Kidney tubule cell (primary cell): ENCODE results near the gene DAAM1.
A peak's percentile ranks its signal among the peaks of the same experiment; 100 is the strongest.

Experiments used
- DNase-seq: peaks from one replicate; pipeline ENCODE4 v3.0.0-alpha.2; 2018; ENCODE audit warnings: low spot score

Gene DAAM1

DNA sequence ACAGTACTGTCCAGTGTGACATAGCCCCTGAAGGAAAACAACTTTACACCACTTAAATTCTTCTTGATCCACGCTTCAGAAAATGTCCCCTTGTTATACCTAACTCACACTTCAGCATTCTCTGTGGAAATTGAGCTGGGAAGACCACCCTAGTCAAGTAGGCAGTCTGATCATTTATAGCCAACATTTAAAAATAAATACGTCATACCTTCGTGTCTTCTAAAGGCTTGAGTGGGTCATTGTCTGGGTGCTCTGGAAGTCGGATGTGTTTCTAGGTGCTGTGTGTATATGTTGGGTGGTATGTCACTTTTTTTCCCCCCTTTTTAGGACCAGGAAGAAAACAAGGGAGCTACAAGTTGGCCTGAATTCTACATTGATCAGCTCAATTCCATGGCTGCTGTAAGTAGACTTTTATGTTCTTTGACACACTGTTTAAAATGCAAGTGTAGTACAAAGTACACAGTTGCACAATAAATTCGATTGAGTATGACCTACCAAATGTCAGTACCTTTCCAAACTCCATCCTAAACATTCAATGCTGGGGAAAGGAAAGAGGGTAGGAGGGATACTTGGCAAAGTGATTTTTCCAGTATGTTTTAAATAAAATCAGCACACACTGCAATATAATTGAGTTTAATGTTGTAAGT lies 126.6 kb downstream of the DAAM1 start:
- DNase-seq: no peak

DNA sequence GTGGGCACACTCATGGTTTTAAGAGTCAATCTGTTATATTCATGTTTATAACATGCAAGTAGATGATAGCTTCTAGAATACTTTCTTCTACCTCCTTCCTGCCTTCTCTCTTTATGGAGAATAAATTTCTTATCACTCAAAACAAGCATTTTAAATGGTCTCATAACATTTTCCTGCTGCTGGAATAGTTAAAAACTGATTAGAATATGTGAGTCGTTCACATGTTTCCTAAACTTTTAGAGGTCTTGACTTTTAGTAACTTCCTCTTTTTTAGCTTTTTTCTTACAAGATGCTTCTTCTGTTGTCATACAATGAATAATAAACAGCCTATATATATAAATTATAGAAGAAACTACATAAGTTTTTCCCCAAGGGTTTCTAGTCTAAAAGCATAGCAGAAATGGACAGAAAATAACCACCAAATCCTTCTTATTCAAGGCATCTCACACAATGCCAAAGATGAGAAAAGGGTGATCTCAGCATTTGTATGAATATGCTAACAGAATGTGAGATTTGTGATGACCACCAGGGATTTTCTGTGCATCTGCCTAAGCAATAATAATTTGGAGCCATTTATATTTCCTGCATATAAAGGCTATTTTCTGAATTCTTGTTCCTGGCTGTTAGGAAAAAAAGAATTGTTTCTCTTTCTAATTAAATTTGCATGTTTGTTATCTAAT lies 127.8 kb downstream of the DAAM1 start:
- no peak for DNase-seq

DNA sequence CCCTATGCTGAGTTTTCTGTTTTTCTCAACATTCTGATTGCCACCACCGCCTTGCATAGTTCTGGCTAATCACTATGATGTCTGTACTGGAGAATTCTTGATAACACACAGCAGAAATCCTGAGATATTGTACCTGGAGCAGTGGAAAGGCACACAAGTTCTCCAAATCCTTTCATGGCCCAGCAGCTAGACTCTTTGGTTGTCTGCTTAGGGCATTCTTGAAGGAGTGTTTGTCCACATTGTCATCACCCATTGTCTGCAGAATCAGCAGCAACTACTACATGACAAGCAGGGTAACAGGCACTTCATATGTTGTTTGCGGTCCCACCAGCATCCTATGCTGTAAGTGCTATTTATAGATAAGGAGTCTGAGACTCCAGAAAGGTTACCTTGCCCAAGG lies 128.9 kb downstream of the DAAM1 start:
- no peak for DNase-seq

DNA sequence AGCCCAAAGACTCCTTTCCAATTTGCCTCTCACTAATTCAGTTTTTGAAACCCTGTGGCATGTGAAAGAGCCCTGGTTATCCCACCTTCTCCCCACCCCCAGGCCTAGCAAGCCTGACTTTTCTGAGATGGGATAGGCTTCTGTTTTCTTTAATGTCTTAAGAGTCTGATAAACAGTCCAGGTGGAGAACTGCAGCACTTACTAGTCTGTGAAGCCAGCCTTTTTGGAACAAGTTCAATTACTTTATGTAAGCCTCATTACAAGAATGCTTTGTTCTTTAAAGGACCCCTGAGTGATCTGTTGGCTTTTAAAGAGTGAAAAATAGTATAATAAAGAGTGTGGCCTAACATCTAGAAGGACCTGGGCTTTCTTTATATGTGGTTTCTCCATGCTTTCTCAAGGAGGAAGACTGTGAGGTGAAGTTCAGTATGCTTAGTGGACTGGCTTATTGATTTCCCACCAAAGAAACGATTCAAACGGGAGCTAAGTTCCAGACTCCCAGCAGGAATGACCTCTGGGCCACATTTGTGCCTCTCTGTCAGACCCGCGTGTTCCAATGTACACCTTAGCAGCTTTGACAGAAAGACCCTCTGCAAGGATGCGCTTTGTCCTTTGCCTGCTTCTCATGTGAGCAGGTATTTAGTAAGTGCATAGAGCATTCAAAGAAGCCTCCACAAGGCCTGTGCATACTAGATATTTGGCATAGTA lies 129.5 kb downstream of the DAAM1 start:
- no peak for DNase-seq

DNA sequence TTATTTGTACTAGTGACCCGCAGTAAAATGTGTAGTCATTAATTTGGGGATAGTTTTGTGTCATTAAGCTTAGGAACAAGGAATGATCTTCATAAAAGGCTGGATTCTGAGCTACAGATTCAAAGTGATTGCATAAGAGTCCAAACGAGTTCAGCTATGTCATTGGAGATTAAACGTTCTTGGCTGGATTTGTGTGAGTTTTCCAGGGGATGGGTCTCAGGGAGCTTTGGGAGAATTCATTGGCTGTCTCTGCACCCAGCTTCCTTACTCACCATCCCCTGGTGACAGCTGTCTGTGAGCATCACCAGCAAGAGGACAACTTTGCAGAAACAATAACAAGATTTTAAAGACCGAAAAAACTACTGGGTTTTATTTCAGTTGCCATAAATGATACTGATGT lies 130.4 kb downstream of the DAAM1 start:
- no peak for DNase-seq

DNA sequence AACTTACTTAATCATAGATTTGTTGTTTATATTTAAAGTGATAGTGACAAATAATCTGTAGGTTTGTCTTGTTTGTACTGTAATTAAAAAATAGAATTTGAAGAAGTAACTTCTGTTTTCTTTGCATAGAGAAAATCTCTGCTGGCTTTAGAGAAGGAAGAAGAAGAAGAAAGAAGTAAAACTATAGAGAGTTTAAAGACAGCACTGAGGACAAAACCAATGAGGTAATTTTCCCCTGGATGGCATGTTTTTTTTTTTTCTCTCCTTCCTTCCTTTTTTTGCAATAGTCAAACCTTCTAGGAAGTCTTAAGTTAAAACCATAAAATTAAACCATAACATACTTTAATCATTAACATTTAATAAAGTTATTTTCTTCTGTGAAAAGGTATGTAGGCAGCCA lies 131.9 kb downstream of the DAAM1 start:
- DNase-seq: no peak

DNA sequence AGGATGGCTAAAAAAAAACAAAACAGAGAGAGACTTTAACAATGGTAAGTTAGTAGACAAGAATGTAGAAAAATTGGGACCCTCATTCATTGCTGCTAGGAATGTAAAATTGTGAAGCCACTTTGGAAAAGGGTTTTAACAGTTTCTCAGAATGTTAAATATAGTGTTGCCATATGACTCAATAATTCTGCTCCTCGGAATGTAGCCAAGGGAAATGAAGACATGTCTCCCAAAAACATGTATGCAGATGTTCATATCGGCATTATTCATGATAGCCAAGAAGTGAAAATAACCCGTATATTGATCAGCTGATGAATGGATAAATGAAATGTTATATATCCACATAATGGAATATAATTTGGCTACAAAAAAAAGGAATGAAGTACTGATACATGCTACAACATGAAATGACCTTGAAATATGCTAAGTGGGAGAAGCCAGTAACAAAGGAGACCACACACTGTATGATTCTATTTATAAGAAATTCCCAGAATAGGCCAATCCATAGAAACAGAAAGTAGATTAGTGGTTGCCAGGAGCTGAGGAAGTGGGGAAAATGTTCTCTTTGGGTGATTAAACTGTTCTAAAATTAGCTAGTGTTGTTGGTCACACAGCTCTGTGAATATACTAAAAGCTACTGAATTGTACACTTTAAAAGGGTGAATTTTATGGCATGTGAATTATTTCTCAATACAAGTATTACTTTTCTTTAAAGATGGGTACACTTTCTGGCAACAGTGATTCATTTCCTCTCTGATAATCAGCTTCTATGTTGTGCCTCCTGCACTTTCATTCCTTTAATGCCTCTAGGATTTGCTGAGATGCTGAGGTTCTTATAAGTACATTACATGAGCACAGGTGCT lies 132.5 kb downstream of the DAAM1 start:
- DNase-seq: peak; percentile 56

DNA sequence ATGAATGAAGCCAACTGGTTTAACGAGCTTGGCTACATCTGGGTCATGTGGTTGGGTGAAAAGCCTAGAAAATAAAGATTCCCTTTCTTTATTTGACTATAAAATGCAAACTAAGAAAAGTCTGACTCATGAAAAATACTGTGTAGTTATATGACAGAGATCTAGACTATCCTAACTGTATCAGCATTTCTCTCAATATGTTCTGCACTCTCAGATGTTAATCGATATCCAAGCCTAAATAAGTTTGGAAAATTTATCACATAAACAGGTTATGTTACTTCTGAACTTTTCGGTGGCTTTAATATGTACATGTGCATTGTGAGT lies 133.1 kb downstream of the DAAM1 start:
- no peak for DNase-seq

DNA sequence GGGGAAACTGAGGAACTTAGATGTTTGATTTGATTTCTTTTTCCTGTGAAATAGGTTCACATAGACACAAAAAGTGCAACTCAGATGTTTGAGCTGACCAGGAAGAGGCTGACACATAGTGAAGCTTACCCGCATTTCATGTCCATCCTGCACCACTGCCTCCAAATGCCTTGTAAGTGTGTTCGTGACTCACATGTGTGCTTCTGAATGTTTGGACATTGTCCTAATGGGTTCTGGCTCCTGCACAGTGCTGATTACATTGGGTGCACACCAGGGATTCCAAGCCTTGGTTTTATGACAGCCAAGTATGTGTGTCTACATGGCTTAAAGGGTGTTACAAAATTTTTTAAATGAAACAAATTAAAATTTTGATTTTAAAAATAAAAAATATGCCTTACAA lies 137.4 kb downstream of the DAAM1 start:
- DNase-seq: peak; percentile 68

DNA sequence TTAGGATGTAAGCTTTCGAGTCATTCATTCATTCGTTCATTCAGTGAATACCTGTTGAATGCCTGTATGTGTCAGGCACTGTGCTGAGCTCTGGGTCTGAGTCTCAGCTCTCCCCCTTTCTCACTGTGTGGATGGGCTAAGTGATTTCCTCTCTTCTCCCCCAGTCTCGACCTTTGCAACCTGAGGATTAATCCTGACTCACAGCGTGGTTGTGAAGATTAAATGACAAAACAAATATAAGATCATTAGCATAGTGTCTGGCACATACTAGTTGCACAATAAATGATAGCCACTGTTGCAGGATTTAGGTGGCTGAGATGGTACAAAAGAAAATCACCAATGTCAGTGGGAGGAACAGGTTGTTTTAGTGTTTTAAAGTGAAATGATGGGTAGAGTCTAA lies 140.0 kb downstream of the DAAM1 start:
- no peak for DNase-seq

DNA sequence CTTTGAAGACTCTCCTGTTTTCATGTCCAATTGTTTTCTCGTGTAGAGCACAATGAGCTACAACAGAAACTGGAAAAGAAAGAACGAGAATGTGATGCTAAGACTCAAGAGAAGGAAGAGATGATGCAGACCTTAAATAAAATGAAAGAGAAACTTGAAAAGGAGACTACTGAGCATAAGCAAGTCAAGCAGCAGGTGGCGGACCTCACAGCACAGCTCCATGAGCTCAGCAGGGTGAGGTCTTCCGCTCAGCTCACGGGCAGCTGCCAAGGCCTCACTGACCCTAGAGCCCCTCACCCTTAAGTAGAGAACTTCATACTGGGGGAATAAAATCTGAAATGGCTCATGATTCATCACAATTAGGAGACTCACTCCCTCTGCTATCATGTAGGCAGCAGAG lies 142.0 kb downstream of the DAAM1 start:
- no peak for DNase-seq

DNA sequence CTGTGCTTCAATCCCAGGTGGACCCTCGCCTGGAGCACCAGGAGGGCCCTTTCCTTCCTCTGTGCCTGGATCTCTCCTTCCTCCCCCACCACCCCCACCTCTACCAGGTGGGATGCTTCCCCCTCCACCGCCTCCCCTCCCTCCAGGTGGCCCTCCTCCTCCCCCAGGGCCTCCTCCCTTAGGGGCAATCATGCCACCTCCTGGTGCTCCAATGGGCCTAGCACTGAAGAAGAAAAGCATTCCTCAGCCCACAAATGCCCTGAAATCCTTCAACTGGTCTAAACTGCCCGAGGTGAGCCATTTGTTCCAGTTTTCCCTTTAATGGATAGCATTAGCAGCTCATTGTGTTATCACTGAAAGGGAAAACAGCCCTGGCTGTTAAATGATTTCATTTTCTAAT lies 142.8 kb downstream of the DAAM1 start:
- DNase-seq: no peak

DNA sequence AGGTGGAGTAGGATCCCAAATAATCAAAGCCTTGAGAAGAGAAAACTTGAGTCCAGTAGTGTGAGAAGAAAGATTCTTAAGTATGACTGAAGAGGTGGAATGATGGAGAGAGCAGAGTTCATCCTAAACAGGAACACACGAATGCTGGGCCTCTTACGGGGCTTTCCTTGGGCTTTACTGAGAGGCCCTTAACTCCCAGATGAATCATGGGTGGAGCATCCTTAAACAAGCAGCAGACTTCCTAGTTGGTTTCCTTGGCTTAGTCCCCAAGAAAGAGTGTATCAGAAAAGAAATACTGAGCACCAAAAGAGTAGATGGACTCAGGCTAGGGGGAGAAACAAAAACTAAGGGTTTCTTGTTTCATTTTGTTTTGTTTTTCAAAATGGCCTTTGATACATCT lies 144.3 kb downstream of the DAAM1 start:
- DNase-seq: peak; percentile 52

DNA sequence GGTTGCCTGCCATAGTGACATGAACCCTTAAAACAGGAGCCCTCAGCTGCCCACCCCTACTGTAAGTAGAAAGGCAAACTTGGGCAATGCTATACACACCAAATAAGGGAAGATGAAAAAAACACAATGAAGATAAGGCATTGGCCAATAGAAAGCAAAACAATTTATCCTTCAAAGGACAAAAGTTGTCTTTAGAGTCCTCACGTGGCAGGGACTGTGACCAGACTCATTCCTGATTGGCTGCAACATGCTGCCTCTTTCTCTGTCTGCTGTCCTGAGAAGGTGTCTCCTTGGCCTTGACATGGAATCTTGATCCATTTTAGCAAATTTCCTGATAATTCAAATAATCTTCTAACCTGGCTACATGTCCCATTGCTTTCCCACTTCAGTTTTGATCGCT lies 144.8 kb downstream of the DAAM1 start:
- no peak for DNase-seq

DNA sequence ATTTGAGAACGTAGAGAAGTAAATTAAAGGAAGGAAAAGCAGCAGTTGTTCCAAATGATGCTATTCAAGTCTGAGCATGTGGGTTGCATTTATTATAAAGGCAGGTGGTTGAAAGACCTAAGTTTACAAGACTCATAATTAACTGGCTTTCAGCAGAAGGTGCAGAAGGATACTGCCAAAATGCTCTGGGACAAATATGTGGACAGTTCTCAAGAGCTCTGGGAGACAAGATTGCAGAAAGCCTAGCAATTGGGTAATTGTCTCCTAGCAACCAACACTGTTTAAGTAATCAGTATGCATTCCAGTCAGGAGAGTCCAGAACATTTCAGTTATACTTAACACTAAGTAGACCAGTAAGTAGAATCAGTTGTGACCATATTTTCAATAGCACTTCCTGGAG lies 145.2 kb downstream of the DAAM1 start:
- DNase-seq: peak; percentile 68

DNA sequence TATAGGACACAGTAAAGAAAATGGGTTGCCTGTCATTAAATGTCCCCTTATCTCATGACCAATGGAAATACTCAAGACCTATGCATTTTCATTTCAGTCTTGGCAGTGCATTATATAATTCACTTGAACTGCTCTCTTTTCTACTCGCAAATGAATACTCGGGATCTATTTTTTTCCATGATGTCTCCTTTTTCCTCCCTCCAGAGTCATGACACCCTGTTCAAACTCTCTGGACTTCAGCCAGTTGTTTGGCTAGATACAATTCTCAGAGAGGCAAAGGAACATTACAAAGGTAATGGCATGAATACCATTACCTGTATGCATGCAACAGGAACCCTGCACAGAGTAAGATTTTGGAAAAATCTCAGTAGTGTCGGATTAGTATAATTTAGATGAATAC lies 145.8 kb downstream of the DAAM1 start:
- DNase-seq: no peak

DNA sequence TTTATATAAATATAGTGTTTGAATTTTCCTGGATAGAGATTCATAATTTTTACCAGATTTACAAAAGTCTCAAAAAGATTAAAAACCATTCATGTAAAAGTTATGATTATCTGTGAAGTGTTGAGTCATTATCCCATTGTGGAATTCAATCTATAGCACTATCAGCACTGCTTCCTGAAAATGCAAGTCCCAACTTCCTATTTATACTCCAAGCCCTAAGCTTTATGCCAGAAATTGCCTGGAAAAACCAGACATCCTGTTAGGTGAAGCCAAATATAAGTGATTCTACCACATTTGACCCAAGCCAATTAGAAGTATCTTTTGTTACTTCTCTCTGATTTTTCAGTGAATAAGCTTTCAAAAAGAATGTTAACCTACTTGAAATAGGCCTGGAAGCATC lies 147.6 kb downstream of the DAAM1 start:
- no peak for DNase-seq

DNA sequence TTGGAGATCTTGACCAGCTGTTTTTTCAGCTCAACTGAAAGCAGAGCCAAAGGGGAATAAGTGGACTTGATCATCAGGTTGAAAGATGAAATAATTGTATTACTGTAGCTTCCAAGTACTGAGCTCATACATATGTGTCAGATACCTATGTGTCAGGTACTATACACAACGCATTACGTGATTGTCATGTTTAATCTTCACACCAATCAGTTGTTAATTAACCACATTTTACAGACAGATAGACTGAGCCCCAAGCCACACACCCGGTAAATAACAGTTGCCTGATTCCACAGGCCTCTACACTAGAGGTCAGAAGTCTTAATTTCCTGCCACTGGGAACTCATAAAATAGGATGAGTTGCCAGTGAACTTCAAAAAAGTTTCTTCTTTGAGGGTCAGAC lies 148.2 kb downstream of the DAAM1 start:
- DNase-seq: peak; percentile 68

DNA sequence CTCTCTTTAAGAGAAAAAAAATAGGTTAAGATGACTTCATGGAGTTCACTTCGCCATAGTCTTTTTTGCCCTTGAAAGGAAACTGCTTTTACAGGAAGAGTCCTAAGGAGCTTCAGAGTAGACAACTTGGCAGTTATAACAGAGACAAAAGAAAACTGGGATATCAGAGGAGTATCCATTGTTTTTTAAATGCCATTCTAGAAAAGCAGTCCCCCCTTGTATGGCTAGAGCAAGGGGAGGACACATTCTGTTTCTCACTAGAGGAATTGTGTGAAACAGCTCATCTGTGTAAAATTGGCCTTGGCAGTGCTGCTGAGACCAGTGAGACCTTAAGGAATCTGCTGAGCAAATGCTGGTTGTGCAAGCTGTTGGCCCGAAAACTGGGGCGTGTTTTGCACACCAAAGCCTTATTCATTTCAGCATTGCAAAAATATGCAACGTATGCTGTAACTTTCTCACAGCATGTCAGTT lies 148.7 kb downstream of the DAAM1 start:
- DNase-seq: peak; percentile 52

DNA sequence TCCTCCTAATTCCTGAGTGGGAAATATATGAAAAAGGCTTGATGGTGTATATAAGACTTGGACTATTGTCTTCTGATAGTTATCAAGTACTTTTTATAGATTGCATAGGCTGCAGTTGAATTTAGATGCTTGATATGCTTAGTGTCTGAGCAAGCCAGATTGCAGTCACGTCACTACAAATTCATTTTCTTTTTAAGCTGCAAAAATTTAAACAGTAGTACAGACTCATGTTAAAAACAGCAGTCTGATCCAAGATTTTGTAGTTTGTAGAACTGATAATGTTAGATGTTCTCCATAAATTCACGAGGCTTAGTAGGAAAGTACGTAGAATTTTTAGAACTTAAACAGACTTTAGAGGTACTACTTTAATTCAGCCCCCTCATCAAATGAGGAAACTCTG lies 150.3 kb downstream of the DAAM1 start:
- DNase-seq: no peak

DNA sequence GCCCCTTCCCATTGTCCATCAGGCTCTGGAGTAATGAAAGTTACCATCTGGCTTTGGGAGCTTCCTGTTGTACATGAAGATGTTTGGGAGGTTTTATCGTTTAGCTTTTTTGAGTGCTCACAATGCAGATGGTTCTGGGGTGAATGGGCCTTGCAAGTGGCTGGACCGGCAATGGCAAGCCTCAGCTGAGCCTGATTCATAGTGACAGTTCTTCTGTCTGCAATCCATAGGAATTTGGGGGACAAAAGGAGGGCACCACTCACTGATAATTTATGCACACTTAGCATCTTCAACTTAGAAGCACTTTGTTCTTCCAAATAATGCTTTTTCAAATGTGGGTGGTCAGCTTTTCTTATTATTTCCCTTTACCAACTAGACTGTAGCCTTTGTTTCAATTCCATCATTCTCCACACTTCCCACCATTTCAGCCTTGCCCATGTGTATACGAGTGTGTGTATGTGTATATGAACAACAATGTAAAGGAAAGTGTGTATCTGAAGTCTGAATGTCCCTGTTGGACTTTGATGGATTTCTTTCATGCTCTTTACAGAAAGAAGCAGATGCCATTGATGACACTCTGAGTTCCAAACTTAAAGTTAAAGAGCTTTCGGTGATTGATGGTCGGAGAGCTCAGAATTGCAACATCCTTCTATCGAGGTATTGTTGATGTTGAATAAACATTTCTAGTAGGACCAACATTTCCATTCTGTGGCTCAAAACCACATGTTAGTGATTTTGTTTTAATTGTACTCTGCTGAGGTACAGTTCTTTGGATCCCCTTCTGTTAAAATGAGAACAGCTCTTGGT lies 151.3 kb downstream of the DAAM1 start:
- DNase-seq: no peak
